ENCODE results near the gene GALNT4.

DNA sequence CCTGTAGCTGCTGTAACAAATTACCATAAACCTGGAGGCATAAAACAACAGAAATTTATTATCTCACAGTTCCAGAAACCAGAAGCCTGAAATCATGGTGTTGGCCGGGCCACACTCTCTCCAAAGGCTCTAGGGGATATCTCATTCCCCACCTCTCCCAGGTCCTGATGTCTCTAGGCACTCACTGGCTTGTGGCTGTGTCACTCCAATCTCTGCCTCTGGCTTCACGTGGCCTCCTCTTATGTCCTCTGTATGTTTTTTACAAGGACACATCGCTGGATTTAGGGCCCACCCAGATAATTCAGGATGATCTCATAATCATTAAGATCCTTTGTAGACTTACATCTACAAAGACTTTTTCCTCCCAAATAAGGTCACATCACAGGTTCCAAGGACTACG lies 8.0 kb downstream of the GALNT4 start:
- TF ChIP-seq, protein P1, sequence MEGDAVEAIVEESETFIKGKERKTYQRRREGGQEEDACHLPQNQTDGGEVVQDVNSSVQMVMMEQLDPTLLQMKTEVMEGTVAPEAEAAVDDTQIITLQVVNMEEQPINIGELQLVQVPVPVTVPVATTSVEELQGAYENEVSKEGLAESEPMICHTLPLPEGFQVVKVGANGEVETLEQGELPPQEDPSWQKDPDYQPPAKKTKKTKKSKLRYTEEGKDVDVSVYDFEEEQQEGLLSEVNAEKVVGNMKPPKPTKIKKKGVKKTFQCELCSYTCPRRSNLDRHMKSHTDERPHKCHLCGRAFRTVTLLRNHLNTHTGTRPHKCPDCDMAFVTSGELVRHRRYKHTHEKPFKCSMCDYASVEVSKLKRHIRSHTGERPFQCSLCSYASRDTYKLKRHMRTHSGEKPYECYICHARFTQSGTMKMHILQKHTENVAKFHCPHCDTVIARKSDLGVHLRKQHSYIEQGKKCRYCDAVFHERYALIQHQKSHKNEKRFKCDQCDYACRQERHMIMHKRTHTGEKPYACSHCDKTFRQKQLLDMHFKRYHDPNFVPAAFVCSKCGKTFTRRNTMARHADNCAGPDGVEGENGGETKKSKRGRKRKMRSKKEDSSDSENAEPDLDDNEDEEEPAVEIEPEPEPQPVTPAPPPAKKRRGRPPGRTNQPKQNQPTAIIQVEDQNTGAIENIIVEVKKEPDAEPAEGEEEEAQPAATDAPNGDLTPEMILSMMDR (IDR thresholded peaks at IDR 0.05) = no peak
- no peak for TF ChIP-seq EZH2 (IDR thresholded peaks at IDR 0.05)
